HG03064 (cell line): ENCODE measurements around the gene SNX32.

Source experiments
- ATAC-seq: cut with Tn5 transposase; IDR thresholded peaks from one replicate; pipeline ENCODE4 v1.9.1; 2021; ENCODE audit warnings: low read depth; ENCODE audit not compliant: unreplicated experiment

The SNX32 gene

GRCh38 chr11:65796726-65797601, 36.8 kb upstream of the SNX32 start:
- ATAC-seq: no peak

GRCh38 chr11:65797711-65798110, 36.1 kb upstream of the SNX32 start:
- no peak for ATAC-seq

- ATAC-seq: no peak
Measured at GRCh38 chr11:65798882-65799281, 34.9 kb upstream of the SNX32 start.

GRCh38 chr11:65801153-65801987, 32.4 kb upstream of the SNX32 start:
- ATAC-seq: no peak

- no peak for ATAC-seq
Measured at GRCh38 chr11:65802841-65803240, 30.9 kb upstream of the SNX32 start.

- ATAC-seq: no peak
Measured at GRCh38 chr11:65803797-65804492, 29.8 kb upstream of the SNX32 start.

- no peak for ATAC-seq
Measured at GRCh38 chr11:65806979-65807378, 26.8 kb upstream of the SNX32 start.

GRCh38 chr11:65808744-65809341, 24.9 kb upstream of the SNX32 start:
- no peak for ATAC-seq

GRCh38 chr11:65809496-65809895, 24.3 kb upstream of the SNX32 start:
- no peak for ATAC-seq

GRCh38 chr11:65810046-65810868, 23.5 kb upstream of the SNX32 start:
- no peak for ATAC-seq

GRCh38 chr11:65811764-65812475, 21.8 kb upstream of the SNX32 start:
- ATAC-seq: no peak

GRCh38 chr11:65814131-65814985, 19.4 kb upstream of the SNX32 start:
- no peak for ATAC-seq

GRCh38 chr11:65814986-65815565, 18.7 kb upstream of the SNX32 start:
- ATAC-seq: no peak

GRCh38 chr11:65816696-65817095, 17.1 kb upstream of the SNX32 start:
- ATAC-seq: no peak

GRCh38 chr11:65817312-65817834, 16.4 kb upstream of the SNX32 start:
- ATAC-seq: no peak

GRCh38 chr11:65817835-65818680, 15.7 kb upstream of the SNX32 start:
- ATAC-seq: peak; percentile 70

GRCh38 chr11:65821107-65821506, 12.7 kb upstream of the SNX32 start:
- ATAC-seq: no peak
